HG03064 (cell line): ENCODE measurements around the gene MIB2.
"Not testable (repeated sequence)": the region's sequence is repeated elsewhere in the genome, so short reads cannot be mapped to it uniquely, and the experiment has no call there.

Experiments
- ATAC-seq: cut with Tn5 transposase; IDR thresholded peaks from one replicate; pipeline ENCODE4 v1.9.1; 2021; ENCODE audit warnings: low read depth; ENCODE audit not compliant: unreplicated experiment

The MIB2 gene

DNA sequence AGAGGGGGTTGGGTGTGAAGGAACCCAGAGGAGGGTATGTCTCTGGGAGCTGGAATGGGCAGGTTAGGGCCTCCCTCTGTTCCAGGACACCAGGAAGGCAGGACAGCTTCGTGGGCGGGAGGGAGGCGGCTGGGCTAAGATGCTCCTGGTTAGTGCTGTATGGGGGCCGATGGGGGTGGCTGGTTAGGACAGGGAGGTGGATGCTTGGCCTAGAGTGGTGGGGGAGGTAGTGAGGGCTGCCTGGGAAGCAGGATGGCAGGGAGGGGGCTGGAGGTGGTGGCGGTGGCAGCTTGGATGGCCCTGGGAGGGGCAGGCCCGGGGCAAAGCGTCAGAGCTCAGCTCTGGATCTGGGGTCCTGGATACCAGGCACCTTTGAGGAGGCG lies 10.5 kb downstream of the MIB2 start:
- no peak for ATAC-seq

DNA sequence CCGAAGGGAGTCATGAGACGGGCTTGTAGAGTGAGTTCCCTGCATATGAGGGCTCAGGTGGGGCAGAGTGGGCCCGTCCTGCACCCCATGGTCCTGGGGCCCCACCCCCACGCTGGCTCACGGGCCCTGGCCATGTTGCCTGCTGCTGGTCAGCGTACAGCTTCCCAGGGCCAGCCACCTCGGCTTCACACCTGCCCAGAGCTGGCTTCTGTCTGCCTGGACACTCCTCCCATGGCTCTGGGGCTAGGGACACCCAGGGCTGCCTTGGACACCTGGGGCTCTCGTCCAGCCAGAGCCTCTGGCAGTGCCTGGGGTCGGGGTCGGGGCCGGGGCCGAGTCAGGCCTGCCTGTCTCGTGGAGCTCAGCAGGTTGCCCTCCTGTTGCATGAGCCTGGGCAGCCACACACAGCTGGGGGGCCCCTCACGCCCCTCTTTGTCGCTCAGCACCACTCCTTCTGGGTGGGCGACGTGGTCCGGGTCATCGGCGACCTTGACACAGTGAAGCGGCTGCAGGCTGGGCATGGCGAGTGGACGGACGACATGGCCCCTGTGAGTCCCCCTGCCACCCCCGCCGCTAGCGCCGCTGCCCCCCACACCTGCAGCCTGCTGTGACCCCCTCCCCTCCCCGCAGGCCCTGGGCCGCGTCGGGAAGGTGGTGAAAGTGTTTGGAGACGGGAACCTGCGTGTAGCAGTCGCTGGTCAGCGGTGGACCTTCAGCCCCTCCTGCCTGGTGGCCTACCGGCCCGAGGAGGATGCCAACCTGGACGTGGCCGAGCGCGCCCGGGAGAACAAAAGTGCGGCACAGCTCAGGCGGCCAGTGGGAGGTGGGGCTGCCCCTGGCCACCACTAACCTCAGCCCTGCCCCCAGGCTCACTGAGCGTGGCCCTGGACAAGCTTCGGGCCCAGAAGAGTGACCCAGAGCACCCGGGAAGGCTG lies 11.2 kb downstream of the MIB2 start:
- no peak for ATAC-seq

DNA sequence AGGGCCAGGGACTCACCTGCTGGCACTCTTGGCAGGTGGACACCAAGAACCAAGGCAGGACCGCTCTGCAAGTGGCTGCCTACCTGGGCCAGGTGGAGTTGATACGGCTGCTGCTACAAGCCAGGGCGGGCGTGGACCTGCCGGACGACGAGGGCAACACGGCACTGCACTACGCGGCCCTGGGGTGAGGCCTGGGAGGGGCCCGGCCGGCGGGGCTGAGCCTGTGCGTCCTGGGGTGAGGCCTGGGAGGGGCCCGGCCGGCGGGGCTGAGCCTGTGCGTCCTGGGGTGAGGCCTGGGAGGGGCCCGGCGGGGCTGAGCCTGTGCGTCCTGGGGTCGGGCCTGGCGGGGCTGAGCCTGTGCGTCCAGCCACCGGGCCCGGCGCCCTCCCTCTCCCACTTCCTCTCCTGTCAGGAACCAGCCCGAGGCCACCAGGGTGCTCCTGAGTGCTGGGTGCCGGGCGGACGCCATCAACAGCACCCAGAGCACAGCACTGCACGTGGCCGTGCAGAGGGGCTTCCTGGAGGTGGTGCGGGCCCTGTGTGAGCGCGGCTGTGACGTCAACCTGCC lies 12.0 kb downstream of the MIB2 start:
- no peak for ATAC-seq

DNA sequence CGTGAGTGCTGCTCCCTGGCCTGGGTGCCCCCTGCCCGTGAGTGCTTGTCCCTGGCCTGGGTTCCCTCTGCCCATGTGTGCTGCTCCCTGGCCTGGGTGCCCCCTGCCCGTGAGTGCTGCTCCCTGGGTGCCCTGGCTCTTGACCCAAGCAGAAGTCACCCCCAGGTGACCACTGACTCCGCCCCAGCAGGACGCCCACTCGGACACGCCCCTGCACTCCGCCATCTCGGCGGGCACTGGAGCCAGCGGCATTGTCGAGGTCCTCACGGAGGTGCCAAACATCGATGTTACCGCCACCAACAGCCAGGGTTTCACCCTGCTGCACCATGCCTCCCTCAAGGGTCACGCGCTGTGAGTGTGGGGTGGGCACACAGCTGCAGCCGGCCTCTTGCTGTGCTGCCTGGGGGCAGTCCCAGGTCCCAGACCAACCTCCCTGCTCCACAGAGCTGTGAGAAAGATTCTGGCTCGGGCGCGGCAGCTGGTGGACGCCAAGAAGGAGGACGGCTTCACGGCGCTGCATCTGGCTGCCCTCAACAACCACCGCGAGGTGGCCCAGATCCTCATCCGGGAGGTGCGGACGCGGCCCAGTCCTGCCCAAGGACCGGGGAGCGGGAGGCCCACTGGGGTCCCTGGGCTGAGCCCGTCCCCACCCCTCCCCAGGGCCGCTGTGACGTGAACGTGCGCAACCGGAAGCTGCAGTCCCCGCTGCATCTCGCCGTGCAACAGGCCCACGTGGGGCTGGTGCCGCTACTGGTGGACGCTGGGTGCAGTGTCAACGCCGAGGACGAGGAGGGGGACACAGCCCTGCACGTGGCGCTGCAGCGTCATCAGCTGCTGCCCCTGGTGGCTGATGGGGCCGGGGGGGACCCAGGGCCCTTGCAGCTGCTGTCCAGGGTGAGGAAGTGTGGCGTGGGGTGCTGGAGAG lies 12.8 kb downstream of the MIB2 start:
- no peak for ATAC-seq

DNA sequence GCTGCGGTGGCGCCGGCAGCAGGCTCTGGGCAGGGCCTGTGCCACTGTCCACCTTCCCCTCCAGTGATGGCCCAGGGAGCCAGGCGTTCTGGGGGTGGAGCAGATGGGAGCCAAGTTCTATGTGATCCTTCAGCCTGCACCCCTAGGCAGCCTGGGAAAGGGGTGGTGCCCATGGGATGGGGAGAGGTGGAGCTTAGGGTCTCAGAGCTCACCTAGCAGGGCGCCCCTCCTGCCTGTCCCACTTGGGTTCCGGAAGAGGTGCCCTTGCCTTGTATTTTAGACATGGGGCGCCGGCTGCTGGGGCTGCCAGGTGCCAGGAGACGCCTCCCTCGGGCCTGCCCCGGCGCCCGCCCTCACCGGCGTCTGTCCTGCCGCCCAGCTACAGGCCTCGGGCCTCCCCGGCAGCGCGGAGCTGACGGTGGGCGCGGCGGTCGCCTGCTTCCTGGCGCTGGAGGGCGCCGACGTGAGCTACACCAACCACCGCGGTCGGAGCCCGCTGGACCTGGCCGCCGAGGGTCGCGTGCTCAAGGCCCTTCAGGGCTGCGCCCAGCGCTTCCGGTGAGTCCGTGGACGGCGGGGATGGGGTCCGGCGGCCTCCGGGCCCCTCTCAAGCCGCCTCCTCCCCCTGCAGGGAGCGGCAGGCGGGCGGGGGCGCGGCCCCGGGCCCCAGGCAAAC lies 13.6 kb downstream of the MIB2 start:
- no peak for ATAC-seq

DNA sequence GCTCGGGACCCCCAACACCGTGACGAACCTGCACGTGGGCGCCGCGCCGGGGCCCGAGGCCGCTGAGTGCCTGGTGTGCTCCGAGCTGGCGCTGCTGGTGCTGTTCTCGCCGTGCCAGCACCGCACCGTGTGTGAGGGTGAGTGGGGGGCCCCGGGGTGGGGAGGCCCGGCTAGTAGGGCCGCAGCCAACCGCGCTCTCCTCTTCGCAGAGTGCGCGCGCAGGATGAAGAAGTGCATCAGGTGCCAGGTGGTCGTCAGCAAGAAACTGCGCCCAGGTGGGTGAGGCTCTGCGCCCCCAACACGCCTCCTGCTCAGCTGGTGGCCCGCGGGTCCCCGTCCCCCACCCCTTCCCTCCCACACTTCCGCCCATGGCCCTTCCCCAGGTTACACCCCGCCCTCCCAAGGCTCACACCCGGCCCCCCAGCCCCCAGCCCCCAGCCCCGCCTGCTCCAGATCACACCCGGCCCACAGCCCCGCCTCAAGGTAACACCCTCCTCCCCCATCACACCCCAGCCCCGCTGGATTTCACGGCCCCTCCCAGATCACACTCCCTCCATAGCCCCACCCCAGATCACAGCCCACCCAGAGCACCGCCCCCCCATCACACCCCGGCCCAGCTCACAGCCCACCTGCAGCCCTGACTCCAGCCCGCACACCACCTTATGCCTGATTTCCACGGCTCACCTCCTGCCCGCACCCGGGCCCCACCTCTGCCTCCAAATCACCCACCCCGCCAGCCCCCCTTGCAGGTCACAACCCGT lies 14.3 kb downstream of the MIB2 start:
- ATAC-seq: no peak

DNA sequence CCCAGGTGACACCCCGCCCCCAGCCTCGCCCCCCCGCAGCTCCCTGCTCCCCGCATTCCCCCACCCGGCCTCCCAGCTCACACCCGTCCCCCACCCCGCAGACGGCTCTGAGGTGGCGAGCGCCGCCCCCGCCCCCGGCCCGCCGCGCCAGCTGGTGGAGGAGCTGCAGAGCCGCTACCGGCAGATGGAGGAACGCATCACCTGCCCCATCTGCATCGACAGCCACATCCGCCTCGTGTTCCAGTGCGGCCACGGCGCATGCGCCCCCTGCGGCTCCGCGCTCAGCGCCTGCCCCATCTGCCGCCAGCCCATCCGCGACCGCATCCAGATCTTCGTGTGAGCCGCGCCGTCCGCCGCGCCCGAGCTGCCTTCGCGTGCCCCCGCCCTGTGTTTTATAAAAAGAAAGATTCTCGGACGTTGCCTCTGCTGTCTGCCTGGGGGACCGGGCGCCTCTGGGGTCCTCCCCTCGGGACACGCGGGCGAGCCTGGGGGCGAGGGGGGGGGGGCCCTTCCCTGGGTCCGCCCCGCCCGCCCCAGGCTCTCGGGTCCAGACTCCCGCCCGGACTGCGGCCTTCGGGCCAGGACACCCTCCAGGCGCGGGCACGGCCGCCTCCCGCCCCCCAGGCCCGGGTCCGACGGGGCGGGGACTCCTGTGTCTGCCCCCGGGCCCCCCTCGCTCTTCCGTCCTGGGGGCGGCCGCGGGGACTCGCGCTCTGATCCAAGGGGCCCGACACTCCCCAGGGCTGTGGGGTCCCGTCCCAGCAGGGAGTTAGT lies 15.1 kb downstream of the MIB2 start:
- ATAC-seq: no peak

DNA sequence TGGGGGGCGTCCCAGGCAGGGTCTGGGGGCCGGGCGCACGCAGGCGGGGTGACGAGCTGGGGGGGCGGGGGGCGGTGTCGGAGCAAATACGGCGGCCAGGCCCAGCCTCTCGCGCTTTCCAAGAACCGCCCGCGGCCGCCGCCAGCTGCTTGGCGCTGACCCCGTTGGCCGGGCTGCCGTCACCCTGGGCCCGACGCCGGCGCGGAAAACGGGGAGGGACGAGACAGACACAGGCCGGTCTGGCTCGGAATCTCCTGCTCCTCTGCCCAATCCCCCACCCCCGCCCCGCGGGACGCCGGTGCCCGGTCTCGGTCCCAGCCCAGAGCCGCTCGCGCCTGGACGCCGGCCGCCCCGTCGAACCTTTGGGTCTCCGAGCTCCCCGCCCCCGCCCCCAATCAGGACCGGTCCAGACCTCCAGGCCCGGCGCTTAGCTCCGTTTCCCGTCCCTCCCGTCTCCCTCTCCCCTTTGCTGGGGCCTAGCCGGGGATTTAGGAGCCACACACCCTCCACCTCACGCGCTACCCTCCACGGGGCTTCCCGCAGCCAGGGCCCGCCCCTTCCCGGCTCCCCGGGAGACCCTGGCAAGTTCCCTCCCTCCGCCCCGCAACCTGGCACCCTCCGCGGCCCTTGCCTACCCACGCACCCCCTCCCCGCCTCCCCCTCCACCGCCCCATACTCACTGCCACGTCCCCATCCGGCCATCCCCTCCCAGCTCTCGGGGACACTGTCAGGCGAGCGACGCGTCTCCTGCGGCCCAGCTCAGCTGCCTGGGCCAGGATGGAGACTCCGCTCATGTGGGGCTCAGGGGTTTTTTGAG lies 15.9 kb downstream of the MIB2 start:
- no peak for ATAC-seq

DNA sequence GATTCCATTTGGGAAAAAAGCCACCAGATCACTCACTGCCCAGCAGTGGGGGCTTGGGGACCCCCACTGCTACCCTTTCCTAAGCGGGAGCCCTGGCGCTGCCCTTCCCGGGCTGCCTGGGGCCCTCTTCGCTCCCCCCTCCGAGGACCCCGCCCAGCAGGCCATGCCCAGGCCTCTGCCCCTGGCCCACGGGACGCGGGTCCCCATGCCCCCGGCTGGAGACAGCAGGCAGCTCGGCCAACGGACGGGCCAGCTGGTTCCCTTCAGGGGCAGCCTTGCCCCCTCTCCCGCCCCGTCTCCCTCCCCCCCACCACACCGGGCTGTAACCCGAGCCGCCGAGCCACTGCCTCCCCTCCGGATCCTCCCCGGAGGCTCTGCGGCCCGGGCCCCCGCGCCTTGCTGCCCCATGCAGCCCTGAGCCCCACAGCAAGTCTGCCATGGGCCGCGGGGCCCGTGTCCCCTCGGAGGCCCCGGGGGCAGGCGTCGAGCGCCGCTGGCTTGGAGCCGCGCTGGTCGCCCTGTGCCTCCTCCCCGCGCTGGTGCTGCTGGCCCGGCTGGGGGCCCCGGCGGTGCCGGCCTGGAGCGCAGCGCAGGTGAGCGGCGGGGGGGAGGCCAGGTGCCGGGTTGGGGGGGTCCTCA lies 16.6 kb downstream of the MIB2 start, which contains the start of gene MMP23B:
Gene MMP23B, plus strand, starts transcription at position 392 of the 639 bp plus-strand sequence. Its CDS starts 46 bp downstream, at position 438.
- ATAC-seq: no peak

DNA sequence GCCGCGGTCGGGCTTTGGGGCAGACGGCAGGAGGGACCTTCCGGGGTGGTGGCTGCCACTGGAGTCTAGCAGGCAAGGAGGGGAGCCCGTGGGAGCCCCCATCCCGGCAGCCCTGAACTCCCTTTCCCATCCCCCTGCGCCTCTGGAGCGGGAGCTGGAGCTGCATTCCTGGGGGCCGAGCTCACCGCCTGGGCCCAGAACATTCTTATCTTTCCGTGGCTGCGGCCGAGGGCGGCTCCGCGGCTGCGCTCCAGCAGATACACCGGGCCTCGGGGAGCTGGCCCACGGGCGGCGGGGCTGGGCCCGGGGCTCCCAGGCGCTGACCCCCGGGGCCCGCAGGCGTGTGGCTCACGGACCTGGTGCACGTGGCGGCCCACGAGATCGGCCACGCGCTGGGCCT lies 18.1 kb downstream of the MIB2 start:
- ATAC-seq: not testable (repeated sequence)

DNA sequence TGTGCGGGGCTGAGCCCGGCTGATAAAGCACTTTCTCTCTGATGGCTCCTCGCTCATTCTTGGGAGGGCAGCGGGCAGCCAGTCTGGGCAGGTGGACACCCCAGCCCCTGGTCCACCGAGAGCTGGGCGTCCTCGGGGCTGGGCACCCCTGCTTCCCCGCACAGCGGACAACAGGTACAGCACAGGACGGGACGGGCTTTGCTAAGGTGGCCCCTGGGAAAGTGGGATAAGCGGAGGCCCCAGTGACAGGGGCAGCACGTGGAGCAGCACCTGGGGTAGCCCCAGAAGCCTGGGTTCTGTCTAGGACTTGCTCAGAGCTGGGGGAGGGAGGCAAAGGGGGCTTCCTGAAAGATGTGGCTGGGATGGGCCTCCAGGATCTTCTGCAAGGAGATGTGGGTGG lies 19.3 kb downstream of the MIB2 start:
- not testable (repeated sequence) for ATAC-seq

DNA sequence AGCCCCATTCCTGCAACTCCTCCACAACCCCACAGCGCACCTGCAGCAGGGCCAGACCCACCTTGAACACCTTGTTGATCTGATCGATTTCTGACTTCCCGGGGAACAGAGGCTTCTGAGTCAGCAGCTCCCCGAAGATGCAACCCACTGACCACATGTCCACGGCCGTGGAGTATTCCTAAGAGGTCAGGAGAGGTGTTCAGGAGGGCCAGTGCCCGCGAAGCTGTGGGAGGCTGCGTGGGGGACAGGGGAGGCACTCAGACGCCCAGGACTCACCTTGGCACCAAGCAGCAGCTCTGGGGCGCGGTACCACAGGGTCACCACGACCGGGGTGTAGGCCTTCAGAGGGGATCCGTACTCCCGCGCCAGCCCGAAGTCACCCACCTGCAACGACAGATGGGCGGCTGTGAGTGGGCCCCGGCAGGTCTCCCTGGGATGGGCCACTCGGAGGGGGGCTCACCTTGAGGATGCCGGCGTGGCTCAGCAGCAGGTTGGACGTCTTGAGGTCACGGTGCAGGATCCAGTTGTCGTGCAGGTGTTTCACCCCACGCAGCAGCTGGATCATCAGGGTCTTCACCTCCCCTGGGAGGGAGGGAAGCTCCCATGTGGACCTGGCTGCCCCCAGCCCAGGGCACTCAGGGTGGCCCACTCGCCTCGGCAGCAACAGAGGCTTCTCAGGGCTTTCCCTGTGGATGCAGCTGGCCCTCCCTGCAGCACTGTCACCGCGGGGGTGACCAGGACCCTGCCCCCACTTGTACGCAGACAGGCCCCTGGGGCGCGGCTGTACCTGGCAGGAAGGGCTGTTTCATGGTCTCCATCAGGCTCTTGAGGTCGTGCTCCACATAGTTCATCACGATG lies 21.6 kb downstream of the MIB2 start:
- not testable (repeated sequence) for ATAC-seq

DNA sequence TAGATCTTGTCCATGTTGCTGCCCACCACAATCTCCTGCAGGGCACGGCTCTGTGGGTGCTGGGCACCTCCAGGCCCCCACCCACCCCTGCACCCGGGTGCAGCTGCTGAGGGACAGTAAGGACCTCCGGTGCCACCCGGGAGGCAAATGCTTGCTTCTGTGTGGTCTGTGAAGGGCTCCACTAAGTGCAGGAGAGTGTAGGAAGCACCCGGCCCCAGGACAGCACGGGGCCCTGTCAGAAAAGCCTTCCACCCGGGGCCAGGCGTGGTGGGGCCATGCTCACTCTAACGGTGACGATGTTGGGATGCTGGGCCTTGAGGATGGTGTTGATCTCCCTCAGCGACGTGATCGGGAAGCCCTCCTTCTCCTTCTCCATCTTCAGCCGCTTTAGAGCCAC lies 22.2 kb downstream of the MIB2 start:
- not testable (repeated sequence) for ATAC-seq

DNA sequence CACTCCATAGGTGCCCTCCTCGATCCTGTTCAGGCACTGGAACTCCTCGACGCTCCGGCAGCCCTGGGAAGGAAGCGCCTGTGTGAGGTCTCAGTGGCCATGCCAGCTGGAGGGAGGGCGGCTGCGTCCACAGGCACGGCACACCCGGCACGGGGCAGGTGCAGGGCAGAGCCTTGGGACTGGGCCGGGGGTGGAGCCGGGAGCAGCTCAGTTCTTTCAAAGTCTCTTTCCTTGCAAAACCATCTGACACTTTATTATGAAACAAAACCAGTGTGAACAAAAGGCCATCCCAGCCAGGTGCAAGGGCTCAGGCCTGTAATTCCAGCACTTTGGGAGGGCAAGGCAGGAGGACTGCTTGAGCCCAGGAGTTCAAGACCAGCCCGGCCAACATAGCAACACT lies 23.2 kb downstream of the MIB2 start:
- ATAC-seq: not testable (repeated sequence)

DNA sequence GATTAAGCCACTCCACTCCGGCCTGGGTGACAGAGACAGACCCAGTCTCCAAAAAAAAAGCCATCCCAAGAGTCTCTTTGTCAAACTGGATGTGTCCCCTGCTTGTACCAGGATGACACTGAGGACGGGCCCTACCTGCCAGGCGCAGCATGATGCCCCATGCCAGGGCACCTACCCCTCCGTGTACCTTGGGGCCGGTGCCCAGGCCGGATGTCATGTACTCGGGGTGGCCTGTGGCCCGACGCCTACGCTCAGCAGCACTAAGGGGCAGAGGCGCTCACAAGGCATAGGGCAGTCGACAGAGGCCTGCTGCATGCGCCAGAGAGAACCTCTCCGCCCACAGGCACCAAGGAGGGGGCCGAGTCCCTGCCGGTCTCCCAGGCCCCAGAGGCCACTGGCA lies 24.1 kb downstream of the MIB2 start:
- ATAC-seq: not testable (repeated sequence)

DNA sequence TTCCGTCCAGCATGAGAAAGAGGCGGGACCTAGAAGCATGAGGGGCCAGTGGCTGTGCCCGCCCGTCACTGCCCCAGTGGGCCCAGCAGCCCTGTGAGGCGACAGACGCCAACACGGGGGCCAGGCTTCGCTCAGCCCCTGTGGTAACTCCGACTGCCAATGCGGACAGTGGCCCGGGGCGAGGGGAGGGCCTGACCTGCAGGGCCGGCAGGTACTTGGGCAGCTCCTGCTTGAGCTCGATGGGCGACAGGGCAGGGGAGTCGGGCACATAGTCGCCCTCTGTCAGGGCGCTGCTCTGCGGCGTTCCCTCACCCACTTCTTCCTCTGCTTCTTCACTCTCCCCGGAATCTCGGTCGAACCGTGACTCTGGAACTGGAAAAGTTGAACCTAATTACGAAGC lies 24.8 kb downstream of the MIB2 start:
- ATAC-seq: not testable (repeated sequence)
